MM.1S (cell line): Measurements from ENCODE around the gene PIAS4.

ENCODE experiments used
- DNase-seq: peaks from one replicate; pipeline ENCODE4 v3.0.0-alpha.2; 2015
- H2AFZ ChIP-seq: fragments of 300-600 bp; sonication (generic); 2 replicates; pipeline ENCODE4 v1.6.0; 2016; ENCODE audit warnings: antibody characterized with exemption, low read length
- H3F3A ChIP-seq: fragments of 300-600 bp; sonication (generic); 2 replicates; pipeline ENCODE4 v1.6.1; 2016; ENCODE audit warnings: mild to moderate bottlenecking, antibody characterized with exemption, low read length, moderate library complexity, mixed read lengths; ENCODE audit not compliant: insufficient read depth
- H3K27ac ChIP-seq: fragments of 300-600 bp; sonication (generic); 2 replicates; pipeline ENCODE4 v1.5.1; 2016; ENCODE audit warnings: mild to moderate bottlenecking, low read length
- H3K27me3 ChIP-seq: fragments of 300-600 bp; sonication (generic); replicated peaks from 2 replicates; pipeline ENCODE4 v1.6.0; 2016; ENCODE audit warnings: low read length; ENCODE audit not compliant: insufficient read depth
- H3K36me3 ChIP-seq: fragments of 300-600 bp; sonication (generic); replicated peaks from 2 replicates; pipeline ENCODE4 v1.6.1; 2016; ENCODE audit warnings: mild to moderate bottlenecking, low read length, mixed read lengths; ENCODE audit not compliant: insufficient read depth
- H3K4me1 ChIP-seq: fragments of 300-600 bp; sonication (generic); 2 replicates; pipeline ENCODE4 v1.6.1; 2016; ENCODE audit warnings: low read length, mixed read lengths
- H3K4me2 ChIP-seq: fragments of 300-600 bp; sonication (generic); 2 replicates; pipeline ENCODE4 v1.6.0; 2016; ENCODE audit warnings: low read depth, low read length
- H3K4me3 ChIP-seq: fragments of 300-600 bp; sonication (generic); 2 replicates; pipeline ENCODE4 v1.5.1; 2016; ENCODE audit warnings: low read length, mixed read lengths
- H3K79me2 ChIP-seq: fragments of 300-600 bp; sonication (generic); 2 replicates; pipeline ENCODE4 v1.6.1; 2016; ENCODE audit warnings: mixed run types, low read length, mixed read lengths
- H3K9ac ChIP-seq: fragments of 300-600 bp; sonication (generic); 2 replicates; pipeline ENCODE4 v1.6.1; 2016; ENCODE audit warnings: low read length, mixed read lengths
- H3K9me2 ChIP-seq: fragments of 300-600 bp; sonication (generic); replicated peaks from 2 replicates; pipeline ENCODE4 v1.6.1; 2016; ENCODE audit warnings: mild to moderate bottlenecking, low read length, mixed read lengths; ENCODE audit not compliant: insufficient read depth
- H3K9me3 ChIP-seq: fragments of 300-600 bp; sonication (generic); replicated peaks from 2 replicates; pipeline ENCODE4 v1.6.1; 2016; ENCODE audit warnings: mild to moderate bottlenecking, low read length, mixed read lengths; ENCODE audit not compliant: insufficient read depth
- H4K20me1 ChIP-seq: fragments of 300-600 bp; sonication (generic); 2 replicates; pipeline ENCODE4 v1.6.1; 2016; ENCODE audit warnings: mild to moderate bottlenecking, low read length, moderate library complexity, mixed read lengths; ENCODE audit not compliant: insufficient read depth
- CTCF ChIP-seq: fragments of 300-600 bp; sonication (generic); IDR thresholded peaks from 2 replicates; pipeline ENCODE4 v1.5.1; 2016; ENCODE audit warnings: antibody characterized with exemption, low read length, mixed read lengths
- EZH2 ChIP-seq: fragments of 300-600 bp; sonication (generic); optimal IDR thresholded peaks from 2 replicates; pipeline ENCODE3; 2017; ENCODE audit warnings: low read depth, mild to moderate bottlenecking, antibody characterized with exemption, low read length, mixed read lengths
- EZH2phosphoT487 ChIP-seq: fragments of 300-600 bp; sonication (generic); IDR thresholded peaks from 2 replicates; pipeline ENCODE4 v1.6.1; 2018; ENCODE audit warnings: antibody characterized with exemption, low read length

The PIAS4 gene

DNA sequence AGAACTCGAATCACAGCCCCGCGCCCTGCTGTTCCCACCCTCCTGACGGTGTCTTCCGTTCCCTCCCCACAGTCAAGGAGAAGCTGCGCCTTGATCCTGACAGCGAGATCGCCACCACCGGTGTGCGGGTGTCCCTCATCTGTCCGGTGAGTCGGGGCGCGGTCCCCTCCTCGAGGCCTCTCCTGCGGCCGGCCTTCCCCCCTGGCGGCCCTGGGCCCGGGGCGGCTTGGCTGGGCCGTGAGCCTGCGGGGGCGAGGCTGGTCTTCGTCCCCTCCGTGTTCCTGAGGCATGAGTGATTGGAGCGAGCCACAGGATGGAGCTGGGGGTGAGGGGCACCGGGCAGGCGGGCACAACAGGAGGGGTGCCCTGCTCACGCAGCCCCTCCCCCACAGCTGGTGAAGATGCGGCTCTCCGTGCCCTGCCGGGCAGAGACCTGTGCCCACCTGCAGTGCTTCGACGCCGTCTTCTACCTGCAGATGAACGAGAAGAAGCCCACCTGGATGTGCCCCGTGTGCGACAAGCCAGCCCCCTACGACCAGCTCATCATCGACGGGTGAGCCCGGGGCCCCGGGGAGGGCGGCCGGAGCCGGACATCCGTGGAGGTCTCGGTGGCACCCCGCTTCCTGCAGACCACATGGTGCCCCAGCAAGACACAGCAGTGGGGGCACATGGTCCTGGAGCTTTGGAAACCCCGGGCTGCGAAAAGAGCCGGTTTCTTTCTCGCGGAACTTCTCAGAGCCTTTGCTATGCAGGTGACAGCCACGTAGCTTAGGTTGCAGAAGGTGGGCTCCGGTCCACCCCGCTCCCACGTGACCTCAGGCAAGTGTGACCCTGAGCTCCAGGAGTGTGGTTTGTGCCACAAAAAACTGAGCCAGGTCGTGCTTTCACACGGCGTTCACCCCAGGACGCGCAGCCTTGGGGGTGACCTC is 25.8 kb downstream of the PIAS4 start:
- H3K4me1 ChIP-seq: no peaks in the 10 kb centered on the region
- H3K27ac ChIP-seq: no peak overlapping the region
- H2AFZ ChIP-seq: no peak overlapping the region
- no peaks in the 10 kb centered on the region for H3F3A ChIP-seq
- no peak for DNase-seq
- no peak overlapping the region for H3K4me2 ChIP-seq
- no peaks in the 10 kb centered on the region; the same call in 1 of the 2 replicates for H3K36me3 ChIP-seq
- TF ChIP-seq EZH2phosphoT487: no peak
- TF ChIP-seq CTCF: no peak
- no peak for TF ChIP-seq EZH2
- no peaks in the 10 kb centered on the region for H4K20me1 ChIP-seq
- H3K79me2 ChIP-seq: no peaks in the 10 kb centered on the region
- no peaks in the 10 kb centered on the region for H3K27me3 ChIP-seq
- no peaks in the 10 kb centered on the region for H3K9me3 ChIP-seq
- H3K9me2 ChIP-seq: no peaks in the 10 kb centered on the region
- no peak overlapping the region for H3K4me3 ChIP-seq
- H3K9ac ChIP-seq: no peak overlapping the region

DNA sequence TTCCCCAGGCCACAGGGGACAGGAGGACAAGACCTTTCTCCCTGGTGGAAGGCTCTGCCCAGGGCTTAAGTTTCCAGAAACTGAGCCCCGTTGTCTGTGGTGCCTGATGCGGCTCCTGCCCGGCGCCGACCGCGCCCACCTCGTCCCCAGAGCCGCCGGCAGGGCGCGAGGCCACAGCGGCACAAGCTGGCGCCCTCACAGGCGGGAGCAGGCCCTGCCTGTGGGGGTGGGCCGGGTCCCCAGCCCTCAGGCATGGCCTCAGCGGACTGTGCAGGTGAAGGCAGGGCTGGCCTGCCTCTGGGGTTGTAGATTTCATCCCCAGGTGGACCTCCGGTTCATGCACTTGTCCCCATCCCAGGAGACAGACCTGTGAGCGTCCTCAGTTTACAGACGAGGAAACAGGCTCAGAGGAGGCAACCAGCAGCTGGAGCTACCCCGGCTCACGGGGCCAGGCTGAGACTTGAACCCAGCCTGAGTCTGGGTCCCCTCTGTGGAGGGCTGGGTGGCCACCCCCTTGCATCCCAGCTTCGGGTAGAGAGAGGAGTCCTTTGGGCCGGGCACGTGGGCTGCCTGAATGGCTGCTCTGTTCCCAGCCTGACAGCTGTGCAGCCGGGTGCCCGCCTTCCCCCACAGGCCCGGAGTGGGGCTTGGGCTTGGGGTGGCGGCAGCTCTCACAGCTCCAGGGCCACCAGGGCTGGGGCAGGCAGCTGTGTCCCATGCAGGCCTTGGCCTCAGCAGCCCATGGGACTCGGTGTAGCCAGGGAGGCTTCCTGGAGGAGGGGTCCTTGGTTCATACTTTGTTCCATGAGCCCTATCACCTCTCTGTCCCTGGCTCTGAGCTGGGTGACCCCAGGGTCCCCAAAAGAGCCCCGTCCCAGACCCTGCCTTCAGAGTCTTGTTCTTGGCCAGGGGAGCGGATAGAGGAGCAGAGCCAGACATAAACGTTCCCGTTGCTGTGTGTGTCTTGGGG is 26.8 kb downstream of the PIAS4 start:
- Histone ChIP-seq H4K20me1 (no peaks in the 10 kb centered on the region), H3K4me3 (no peak overlapping the region), H3K9ac (no peak overlapping the region), H3F3A (no peaks in the 10 kb centered on the region; the same call in 1 of the 2 replicates), H3K4me2 (no peak overlapping the region), H3K9me3 (no peaks in the 10 kb centered on the region), H3K4me1 (no peaks in the 10 kb centered on the region), H3K27me3 (no peaks in the 10 kb centered on the region), H3K27ac (no peak overlapping the region), H3K36me3 (no peaks in the 10 kb centered on the region), H3K79me2 (no peaks in the 10 kb centered on the region), H2AFZ (no peak overlapping the region), H3K9me2 (no peaks in the 10 kb centered on the region)
- DNase-seq: no peak
- TF ChIP-seq CTCF: no peak
- TF ChIP-seq EZH2: no peak
- TF ChIP-seq EZH2phosphoT487: no peak

DNA sequence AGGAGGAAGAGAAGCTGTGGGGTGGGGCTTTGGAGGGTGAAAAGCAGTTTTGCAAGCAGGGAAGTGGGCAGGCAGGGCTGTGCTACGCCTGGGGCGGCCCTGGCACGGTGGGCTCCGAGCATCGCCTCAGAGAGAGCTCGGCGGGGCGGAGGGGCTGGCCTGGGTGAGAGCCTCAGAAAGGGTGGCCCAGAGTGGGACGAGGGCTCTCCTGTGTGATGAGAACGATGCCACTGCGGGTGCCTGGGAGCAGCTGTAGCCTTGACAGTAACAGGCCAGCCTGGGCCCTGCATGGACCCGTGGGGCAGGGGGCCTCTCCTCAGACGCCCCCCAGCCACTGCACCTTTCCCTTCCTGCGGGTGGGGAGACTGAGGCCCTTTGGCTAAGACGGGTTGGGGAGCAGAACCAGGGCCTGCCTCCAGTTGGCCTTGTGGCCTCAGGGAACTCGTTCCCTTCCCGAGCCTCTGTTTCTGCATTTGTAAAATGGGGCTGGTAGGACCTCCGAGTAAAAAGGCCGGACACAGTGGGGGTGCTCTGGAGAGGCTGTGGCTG is 27.6 kb downstream of the PIAS4 start:
- Histone ChIP-seq H2AFZ (no peak overlapping the region), H3K9ac (no peak overlapping the region), H3K4me3 (no peak overlapping the region), H3K36me3 (no peaks in the 10 kb centered on the region), H4K20me1 (no peaks in the 10 kb centered on the region), H3K9me3 (no peaks in the 10 kb centered on the region), H3K9me2 (no peaks in the 10 kb centered on the region), H3K4me2 (no peak overlapping the region), H3F3A (no peaks in the 10 kb centered on the region; the same call in 1 of the 2 replicates), H3K79me2 (no peaks in the 10 kb centered on the region), H3K27ac (no peak overlapping the region), H3K4me1 (no peaks in the 10 kb centered on the region), H3K27me3 (no peaks in the 10 kb centered on the region)
- TF ChIP-seq CTCF: no peak
- TF ChIP-seq EZH2phosphoT487: no peak
- no peak for TF ChIP-seq EZH2
- DNase-seq: no peak
